ENCODE data around the gene CSNK1A1L.
A peak's percentile ranks its signal among the peaks of the same experiment; 100 is the strongest.
"Not testable (repeated sequence)": the region's sequence is repeated elsewhere in the genome, so short reads cannot be mapped to it uniquely, and the experiment has no call there.

CSNK1A1L gene

GRCh38 chr13:37070145-37070695, 35.2 kb downstream of the CSNK1A1L start:
- no peak for DNase-seq
- in situ Hi-C loops (cut with HindIII; ENCODE audit: low pct_ligation_motif_present, low pct_unique_long_range_greater_than_20kb, low sequenced_read_pairs), result no loop called here

GRCh38 chr13:37069597-37070103, 35.8 kb downstream of the CSNK1A1L start:
- no peak for DNase-seq
- in situ Hi-C loops (cut with HindIII; ENCODE audit: low pct_ligation_motif_present, low pct_unique_long_range_greater_than_20kb, low sequenced_read_pairs), result no loop called here

DNA sequence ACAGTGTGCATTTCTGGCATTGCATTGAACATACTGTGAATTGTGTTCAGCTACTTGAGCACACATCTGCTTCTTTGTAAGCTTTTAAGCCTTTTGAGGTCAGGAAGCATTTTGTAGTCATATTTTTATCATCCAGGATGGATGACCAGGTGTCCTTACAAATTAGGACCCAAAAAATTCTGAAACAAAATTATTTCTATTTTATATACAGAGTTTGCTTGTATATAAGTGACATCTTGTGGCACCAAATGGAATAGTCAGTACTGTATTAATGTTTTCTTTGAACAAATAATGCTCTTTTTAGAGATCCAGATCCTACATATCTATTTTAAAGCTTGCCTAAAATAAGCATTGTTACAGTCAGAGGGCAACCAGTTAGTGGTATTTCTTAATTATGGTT, 36.5 kb downstream of the CSNK1A1L start:
- DNase-seq, result peak; percentile 6
- in situ Hi-C loops (cut with HindIII; ENCODE audit: low pct_ligation_motif_present, low pct_unique_long_range_greater_than_20kb, low sequenced_read_pairs), result no loop called here

- in situ Hi-C loops (cut with HindIII; ENCODE audit: low pct_ligation_motif_present, low pct_unique_long_range_greater_than_20kb, low sequenced_read_pairs), result no loop called here
Measured at GRCh38 chr13:37067874-37068273, 37.6 kb downstream of the CSNK1A1L start.

GRCh38 chr13:37065890-37066526, 39.5 kb downstream of the CSNK1A1L start:
- DNase-seq, result no peak
- in situ Hi-C loops (cut with HindIII; ENCODE audit: low pct_ligation_motif_present, low pct_unique_long_range_greater_than_20kb, low sequenced_read_pairs), result no loop called here

More at GRCh38 chr13:37067874-37068273, 37.6 kb downstream of the CSNK1A1L start:
- no peak for DNase-seq

GRCh38 chr13:37059848-37060192, 45.6 kb downstream of the CSNK1A1L start:
- in situ Hi-C loops (cut with HindIII; ENCODE audit: low pct_ligation_motif_present, low pct_unique_long_range_greater_than_20kb, low sequenced_read_pairs), result no loop called here
- DNase-seq, result no peak

GRCh38 chr13:37058910-37059847, 46.3 kb downstream of the CSNK1A1L start, which contains the start of gene SUPT20H:
TSS of gene SUPT20H (minus strand) at chr13:37059688. CDS start at chr13:37051490, 8,198 bp downstream.
- DNase-seq, result peak; percentile 87
- in situ Hi-C loops (cut with HindIII; ENCODE audit: low pct_ligation_motif_present, low pct_unique_long_range_greater_than_20kb, low sequenced_read_pairs), result no loop called here

DNA sequence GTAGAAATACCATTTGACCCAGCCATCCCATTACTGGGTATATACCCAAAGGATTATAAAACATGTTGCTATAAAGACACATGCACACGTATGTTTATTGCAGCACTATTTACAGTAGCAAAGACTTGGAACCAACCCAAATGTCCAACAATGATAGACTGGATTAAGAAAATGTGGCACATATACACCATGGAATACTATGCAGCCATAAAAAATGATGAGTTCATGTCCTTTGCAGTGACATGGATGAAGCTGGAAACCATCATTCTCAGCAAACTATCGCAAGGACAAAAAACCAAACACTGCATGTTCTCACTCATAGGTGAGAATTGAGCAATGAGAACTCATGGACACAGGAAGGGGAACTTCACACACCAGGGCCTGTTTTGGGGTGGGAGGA, 49.2 kb downstream of the CSNK1A1L start:
- in situ Hi-C loops (cut with HindIII; ENCODE audit: low pct_ligation_motif_present, low pct_unique_long_range_greater_than_20kb, low sequenced_read_pairs); DNase-seq: not testable (repeated sequence)

Measured in ACHN (cell line).